HCT116 (cell line): Measurements from ENCODE around the gene SIX4. TPM values are rescaled to one million over a fixed set of nuclear protein-coding genes. Genes with fewer than 3 reads are reported as not detected.

Experiments used
- ATAC-seq: fragments of 200-7000 bp; cut with Tn5 transposase; 2 replicates; pipeline ENCODE4 v1.9.1; 2020; ENCODE audit warnings: mild to moderate bottlenecking, moderate library complexity
- BruUV-seq: library from RNA; stranded (reverse); fragments of 400-500 nt; replicated peaks from 2 replicates; lab custom pipeline; 2021; lab: Mats Ljungman, UMichigan
- CTCF ChIA-PET: fragments of 300-600 bp; sonication (Branson Sonifier 250); formaldehyde crosslinking; loops from one replicate; lab custom pipeline; 2021; ENCODE audit warnings: antibody characterized with exemption; lab: Charles Lee
- POLR2A ChIA-PET: fragments of 300-600, 350-600 bp; sonication (Branson Sonifier 250); formaldehyde crosslinking; loops from one replicate; lab custom pipeline; 2021; ENCODE audit warnings: antibody characterized with exemption; lab: Charles Lee
- RAD21 ChIA-PET, 2 experiments: fragments of 300-600 bp; sonication (Branson Sonifier 250); formaldehyde crosslinking; loops; one replicate each; lab custom pipeline; 2023; ENCODE audit warnings: low total read pairs in 2 of 2; ENCODE audit not compliant: uncharacterized antibody in 2 of 2, unreplicated experiment in 2 of 2, low non-redundant PET in 1 of 2; lab: Charles Lee
- DNase-seq: peaks from one replicate; pipeline ENCODE4 v3.0.0-alpha.2; 2010; ENCODE audit warnings: low read depth, low spot score
- H2AFZ ChIP-seq: fragments of 200-600 bp; shearing (Covaris generic), sonication (generic); 2 replicates; pipeline ENCODE4 v1.6.1; 2017; ENCODE audit warnings: low read depth, mixed run types, mixed read lengths, antibody characterized with exemption, low read length; ENCODE audit not compliant: poor library complexity, severe bottlenecking
- H3K27ac ChIP-seq: 2 replicates; pipeline ENCODE4 v1.5.1; 2012; ENCODE audit warnings: low read depth, low read length
- H3K27me3 ChIP-seq: fragments of 200-600 bp; sonication (generic); 2 replicates; pipeline ENCODE4 v1.6.1; 2016; ENCODE audit warnings: mixed run types, low read length, mixed read lengths; ENCODE audit not compliant: insufficient read depth
- H3K36me3 ChIP-seq, 2 experiments: fragments of 200-500 bp in 1 of 2; fragments of 200-600 bp in 1 of 2; sonication (Bioruptor generic) in 1 of 2; sonication (generic) in 1 of 2; 2 replicates each; pipeline versions ENCODE4 v1.5.1 to v1.6.1; 2014 to 2016; ENCODE audit warnings: low read length in 2 of 2, inconsistent platforms in 1 of 2, mixed read lengths in 1 of 2, mixed run types in 1 of 2; ENCODE audit not compliant: insufficient read depth in 2 of 2, control insufficient read depth in 1 of 2
- H3K4me1 ChIP-seq, 2 experiments: fragments of 200-600 bp in 1 of 2; sonication (generic) in 1 of 2; 2 replicates each; pipeline versions ENCODE4 v1.5.1 to v1.6.1; 2012 to 2017; ENCODE audit warnings: low read length in 2 of 2, inconsistent platforms in 1 of 2, mild to moderate bottlenecking in 1 of 2, mixed read lengths in 1 of 2, mixed run types in 1 of 2, moderate library complexity in 1 of 2; ENCODE audit not compliant: insufficient read depth in 2 of 2, control insufficient read depth in 1 of 2
- H3K4me2 ChIP-seq: fragments of 200-600 bp; sonication (generic); 2 replicates; pipeline ENCODE4 v1.6.1; 2017; ENCODE audit warnings: mixed run types, low read length, mixed read lengths
- H3K4me3 ChIP-seq, 2 experiments: fragments of 200-600 bp in 1 of 2; sonication (generic) in 1 of 2; replicated peaks in 1 of 2; 2 replicates each; pipeline ENCODE4 v1.5.1; 2011 to 2016; ENCODE audit warnings: low read length in 2 of 2, control low read depth in 1 of 2, low read depth in 1 of 2, mild to moderate bottlenecking in 1 of 2, mixed read lengths in 1 of 2, mixed run types in 1 of 2
- H3K79me2 ChIP-seq: fragments of 200-600 bp; sonication (generic); 2 replicates; pipeline ENCODE4 v1.6.1; 2017; ENCODE audit warnings: mild to moderate bottlenecking, mixed run types, low read length, moderate library complexity, mixed read lengths; ENCODE audit not compliant: insufficient read depth
- H3K9ac ChIP-seq: fragments of 200-600 bp; sonication (generic); 2 replicates; pipeline ENCODE4 v1.6.1; 2016; ENCODE audit warnings: low read length, mixed read lengths
- H3K9me2 ChIP-seq: fragments of 200-600 bp; sonication (generic), shearing (Covaris generic); 2 replicates; pipeline ENCODE4 v1.6.1; 2017; ENCODE audit warnings: mixed run types, mild to moderate bottlenecking, moderate library complexity; ENCODE audit not compliant: insufficient read depth
- H3K9me3 ChIP-seq, 2 experiments: fragments of 200-500 bp in 1 of 2; fragments of 200-600 bp in 1 of 2; sonication (Bioruptor generic) in 1 of 2; sonication (generic) in 1 of 2; 2 replicates each; pipeline ENCODE4 v1.6.1; 2014 to 2017; ENCODE audit warnings: low read length in 2 of 2, mixed read lengths in 2 of 2, inconsistent platforms in 1 of 2, low read depth in 1 of 2, mild to moderate bottlenecking in 1 of 2, mixed run types in 1 of 2, moderate library complexity in 1 of 2; ENCODE audit not compliant: control insufficient read depth in 1 of 2, insufficient read depth in 1 of 2
- H4K20me1 ChIP-seq: fragments of 200-600 bp; sonication (generic), shearing (Covaris generic); 2 replicates; pipeline ENCODE4 v1.6.1; 2017; ENCODE audit warnings: mixed run types, mild to moderate bottlenecking, moderate library complexity; ENCODE audit not compliant: insufficient read depth
- FOSL1 ChIP-seq: IDR thresholded peaks from 2 replicates; pipeline ENCODE4 v1.6.1; 2012; ENCODE audit warnings: low read depth
- POLR2A ChIP-seq: IDR thresholded peaks from 2 replicates; pipeline ENCODE4 v1.7.0; 2011; ENCODE audit warnings: borderline replicate concordance; ENCODE audit not compliant: insufficient read depth, insufficient read length; ENCODE audit errors: extremely low read depth
- SP1 ChIP-seq: IDR thresholded peaks from 2 replicates; pipeline ENCODE4 v1.6.1; 2012; ENCODE audit warnings: low read depth
- SRF ChIP-seq: IDR thresholded peaks from 2 replicates; pipeline ENCODE4 v1.6.1; 2012; ENCODE audit warnings: low read depth
- TCF7L2 ChIP-seq: IDR thresholded peaks from 2 replicates; pipeline ENCODE4 v1.7.0; 2011; ENCODE audit warnings: borderline replicate concordance, inconsistent platforms; ENCODE audit not compliant: insufficient read depth, insufficient read length; ENCODE audit errors: extremely low read depth
- YY1 ChIP-seq: IDR thresholded peaks from 2 replicates; pipeline ENCODE4 v1.6.1; 2011; ENCODE audit warnings: low read length, low read depth, moderate library complexity, mild to moderate bottlenecking; ENCODE audit not compliant: insufficient replicate concordance; ENCODE audit errors: extremely low read depth
- ZFX ChIP-seq: fragments of 450-650 bp; IDR thresholded peaks from 2 replicates; pipeline ENCODE4 v1.6.1; 2017
- intact Hi-C: fragments of 100-400 bp; cut with micrococcal nuclease; formaldehyde crosslinking; loops from 2 replicates; pipeline ENCODE4 v1.10.0; 2022
- total RNA-seq: library from RNA; stranded (reverse); gene quantifications from one replicate; pipeline ENCODE4 v1.2.1, GENCODE V29; 2021; ENCODE audit not compliant: unreplicated experiment
- TF ChIP-seq, protein P1 (sequence below): IDR thresholded peaks from 2 replicates; pipeline ENCODE4 v1.6.1; 2012
- TF ChIP-seq, protein P2 (sequence below), 3 experiments: fragments of 200-600 bp in 1 of 3; sonication (generic) in 1 of 3; IDR thresholded peaks in 2 of 3; conservative IDR thresholded peaks in 1 of 3; 2 replicates each; pipeline ENCODE4 v1.5.1; 2012 to 2017; ENCODE audit warnings: low read depth in 2 of 3, low read length in 2 of 3, antibody characterized with exemption in 1 of 3, borderline replicate concordance in 1 of 3, control low read depth in 1 of 3, mild to moderate bottlenecking in 1 of 3, mixed read lengths in 1 of 3, mixed run types in 1 of 3, moderate library complexity in 1 of 3; ENCODE audit not compliant: insufficient read depth in 1 of 3

SIX4 gene
- total RNA-seq, 1 experiment from 2014 or later, result 24.5 TPM

DNA sequence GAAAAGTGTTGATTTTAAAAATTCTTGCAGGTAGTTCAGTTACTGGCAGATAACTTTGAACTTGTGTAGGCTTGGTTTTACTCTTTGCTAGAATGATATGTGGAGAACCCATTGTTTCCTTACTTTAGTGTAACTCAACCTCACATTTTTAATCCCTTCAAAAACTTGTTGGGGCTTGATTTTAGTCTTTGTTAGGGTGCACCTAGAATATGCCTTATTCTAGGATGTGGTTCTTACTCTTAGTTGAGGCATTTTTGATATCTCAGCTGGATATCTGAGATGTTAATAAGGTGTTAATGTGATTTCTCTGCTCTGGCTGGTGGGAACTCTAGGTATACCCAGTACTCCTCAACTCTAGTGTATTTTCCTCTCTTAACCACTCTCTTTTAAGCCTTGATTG is 20.4 kb upstream of the SIX4 start:
- no peak for ATAC-seq
- Histone ChIP-seq H3K9me3 (no peaks in the 10 kb centered on the region), H3K4me1 (no peaks in the 10 kb centered on the region), H3K79me2 (peaks cover 79% of the 10 kb centered on the region)
- POLR2A ChIA-PET, result interaction anchor here (0.6 kb wide), 1 partner anchor 9 kb away, joined by 3 read pairs; no protein-coding TSS in a partner anchor
- TF ChIP-seq POLR2A, result no peak
- no peak for TF ChIP-seq YY1
- no peak for TF ChIP-seq SP1
- TF ChIP-seq, protein P1, sequence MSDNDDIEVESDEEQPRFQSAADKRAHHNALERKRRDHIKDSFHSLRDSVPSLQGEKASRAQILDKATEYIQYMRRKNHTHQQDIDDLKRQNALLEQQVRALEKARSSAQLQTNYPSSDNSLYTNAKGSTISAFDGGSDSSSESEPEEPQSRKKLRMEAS, result no peak
- TF ChIP-seq ZFX, result no peak
- TF ChIP-seq TCF7L2, result no peak
- TF ChIP-seq FOSL1, result no peak
- TF ChIP-seq SRF, result no peak
- TF ChIP-seq, protein P2, sequence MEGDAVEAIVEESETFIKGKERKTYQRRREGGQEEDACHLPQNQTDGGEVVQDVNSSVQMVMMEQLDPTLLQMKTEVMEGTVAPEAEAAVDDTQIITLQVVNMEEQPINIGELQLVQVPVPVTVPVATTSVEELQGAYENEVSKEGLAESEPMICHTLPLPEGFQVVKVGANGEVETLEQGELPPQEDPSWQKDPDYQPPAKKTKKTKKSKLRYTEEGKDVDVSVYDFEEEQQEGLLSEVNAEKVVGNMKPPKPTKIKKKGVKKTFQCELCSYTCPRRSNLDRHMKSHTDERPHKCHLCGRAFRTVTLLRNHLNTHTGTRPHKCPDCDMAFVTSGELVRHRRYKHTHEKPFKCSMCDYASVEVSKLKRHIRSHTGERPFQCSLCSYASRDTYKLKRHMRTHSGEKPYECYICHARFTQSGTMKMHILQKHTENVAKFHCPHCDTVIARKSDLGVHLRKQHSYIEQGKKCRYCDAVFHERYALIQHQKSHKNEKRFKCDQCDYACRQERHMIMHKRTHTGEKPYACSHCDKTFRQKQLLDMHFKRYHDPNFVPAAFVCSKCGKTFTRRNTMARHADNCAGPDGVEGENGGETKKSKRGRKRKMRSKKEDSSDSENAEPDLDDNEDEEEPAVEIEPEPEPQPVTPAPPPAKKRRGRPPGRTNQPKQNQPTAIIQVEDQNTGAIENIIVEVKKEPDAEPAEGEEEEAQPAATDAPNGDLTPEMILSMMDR (IDR thresholded peaks at IDR 0.05 in 2 of 3, conservative IDR thresholded peaks at IDR 0.05 in 1 of 3; ENCODE audit: borderline replicate concordance in 1 of 3, insufficient read depth in 1 of 3, low read depth in 2 of 3, low read length in 2 of 3), result no peak
- TF ChIP-seq, all 23 proteins: peak for 0
- H3K27me3 ChIP-seq, result no peaks in the 10 kb centered on the region
- CTCF ChIA-PET, result no interaction called here
- no peak for DNase-seq
- no peaks in the 10 kb centered on the region for H3K36me3 ChIP-seq
- intact Hi-C loops, result no loop called here
- no peak overlapping the region for H3K27ac ChIP-seq
- no peak overlapping the region for H2AFZ ChIP-seq
- no peak overlapping the region for H3K9ac ChIP-seq
- no peaks in the 10 kb centered on the region for H4K20me1 ChIP-seq
- no TSS peak for BruUV-seq
- RAD21 ChIA-PET, result no interaction called here
- H3K4me3 ChIP-seq, result no peak overlapping the region
- H3K4me2 ChIP-seq, result no peak overlapping the region
- H3K9me2 ChIP-seq, result no peaks in the 10 kb centered on the region
